DMS79 (cell line): Measurements from ENCODE around the gene BEST4.
"Not testable (repeated sequence)": the region's sequence is repeated elsewhere in the genome, so short reads cannot be mapped to it uniquely, and the experiment has no call there.

Experiments used
- DNase-seq: peaks from one replicate; lab custom pipeline; 2025; lab: John Stamatoyannopoulos, UW

Gene BEST4

DNA sequence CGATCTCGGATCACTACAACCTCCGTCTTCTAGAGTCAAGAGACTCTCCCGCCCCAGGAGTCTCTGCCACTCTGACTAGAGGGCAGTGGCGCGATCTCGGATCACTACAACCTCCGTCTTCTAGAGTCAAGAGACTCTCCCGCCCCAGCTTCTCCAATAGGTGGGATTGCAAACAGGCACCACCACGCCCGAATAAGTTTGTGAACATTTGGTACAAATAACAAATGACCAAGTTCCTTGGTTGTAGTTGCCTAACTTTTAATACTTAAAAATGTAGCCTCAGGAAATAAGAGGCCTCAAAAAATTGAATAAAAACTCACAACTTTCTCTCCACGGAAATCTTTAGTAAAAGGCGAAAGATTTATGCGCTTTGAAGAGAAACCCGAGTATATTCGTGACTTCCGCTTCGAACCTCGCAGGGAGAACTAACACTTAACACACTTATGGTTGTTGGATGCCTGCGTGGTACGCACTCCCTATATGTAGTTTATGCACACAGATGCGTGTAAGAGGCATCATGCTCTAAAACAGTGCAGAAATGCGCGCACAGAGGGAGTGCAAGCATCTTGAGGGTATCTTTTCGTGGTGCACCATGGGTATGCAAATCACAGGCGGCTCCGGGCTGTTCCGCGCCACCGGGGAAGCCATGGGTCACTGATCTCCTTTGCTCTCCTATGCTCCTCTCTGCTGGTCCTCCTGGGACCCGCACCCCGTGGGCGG, 31.8 kb upstream of the BEST4 start:
- DNase-seq: no peak

DNA sequence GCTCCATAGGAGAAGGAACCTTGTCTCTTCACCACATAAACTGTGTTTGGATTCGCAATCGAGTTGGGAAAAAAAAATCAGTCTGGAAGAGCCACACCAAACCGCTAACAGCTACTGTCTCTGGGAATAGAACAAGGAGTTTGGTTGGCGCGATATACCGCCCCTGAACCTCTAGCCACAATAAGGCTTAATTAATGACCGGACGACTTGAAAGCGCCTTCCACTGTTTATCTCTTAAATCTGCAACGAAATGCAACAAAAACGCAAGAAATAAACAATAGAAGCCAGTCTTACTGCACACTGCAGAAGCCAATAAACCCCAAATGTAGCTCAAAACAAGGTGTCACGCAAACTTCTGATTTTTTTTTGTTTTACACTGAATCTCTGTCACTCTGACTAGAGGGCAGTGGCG, 31.2 kb upstream of the BEST4 start:
- DNase-seq: no peak

DNA sequence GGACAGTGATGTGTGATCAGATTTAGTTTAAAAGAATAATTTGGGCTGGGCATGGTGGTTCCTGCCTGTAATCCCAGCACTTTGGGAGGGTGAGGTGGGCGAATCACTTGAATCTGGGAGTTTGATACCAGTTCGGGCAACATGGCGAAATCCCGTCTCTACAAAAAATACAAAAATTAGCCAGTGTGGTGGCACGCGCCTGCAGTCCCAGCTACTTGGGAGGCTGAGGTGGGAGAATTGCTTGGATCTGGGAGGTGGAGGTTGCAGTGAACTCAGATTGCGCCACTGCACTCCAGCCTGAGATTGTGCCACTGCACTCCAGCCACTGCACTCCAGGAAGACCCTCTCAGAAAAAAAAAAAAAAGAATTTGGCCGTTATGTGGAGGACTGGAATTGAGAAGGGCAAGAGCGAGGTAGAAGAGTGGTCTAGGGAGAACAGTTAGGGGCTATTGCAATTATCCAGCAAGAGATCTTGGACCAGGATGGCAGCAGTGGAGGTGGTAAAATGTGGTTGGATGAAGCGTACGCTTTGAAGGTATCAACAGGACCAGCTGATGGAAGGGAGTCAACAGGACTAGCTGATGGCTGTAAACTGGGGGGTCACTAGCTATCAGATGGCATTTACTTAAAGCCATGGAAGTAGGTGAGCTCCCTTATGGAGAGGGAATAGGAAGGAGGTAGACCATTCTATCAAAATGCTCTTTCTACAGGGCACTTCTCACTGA, 30.0 kb upstream of the BEST4 start:
- DNase-seq: no peak

DNA sequence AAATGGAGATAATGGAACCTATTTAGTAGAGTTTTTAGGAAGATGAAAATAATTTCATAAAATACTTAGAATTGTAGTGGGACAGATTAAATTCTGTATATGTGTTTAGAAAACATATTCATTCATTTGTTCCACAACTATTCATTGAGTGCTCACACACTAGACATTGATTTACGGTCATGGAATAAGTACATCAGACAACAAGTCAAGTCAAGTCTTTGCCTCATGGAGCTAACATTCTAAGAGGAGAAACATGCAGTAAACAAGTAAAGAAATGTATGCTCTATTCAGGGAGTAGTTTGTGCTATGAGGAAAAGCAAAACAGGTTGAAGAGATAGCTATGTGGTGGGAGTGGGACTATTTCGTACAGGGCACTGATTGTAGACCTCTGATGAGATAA, 29.3 kb upstream of the BEST4 start:
- no peak for DNase-seq

DNA sequence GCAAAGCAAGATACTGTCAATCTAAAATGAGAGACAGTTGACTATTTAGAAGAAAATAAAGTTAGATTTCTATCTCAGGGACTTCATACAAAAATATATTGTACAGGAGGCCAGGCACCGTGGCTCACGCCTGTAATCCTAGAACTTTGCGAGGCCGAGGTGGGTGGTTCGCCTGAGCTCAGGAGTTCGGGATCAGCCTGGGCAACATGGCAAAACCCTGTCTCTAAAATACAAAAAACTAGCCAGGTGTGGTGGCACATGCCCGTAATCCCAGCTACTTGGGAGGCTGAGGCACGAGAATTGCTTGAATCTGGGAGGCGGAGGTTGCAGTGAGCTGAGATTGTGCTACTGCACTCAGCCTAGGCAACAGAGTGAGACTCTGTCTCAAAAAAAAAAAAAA, 28.0 kb upstream of the BEST4 start:
- DNase-seq: not testable (repeated sequence)

DNA sequence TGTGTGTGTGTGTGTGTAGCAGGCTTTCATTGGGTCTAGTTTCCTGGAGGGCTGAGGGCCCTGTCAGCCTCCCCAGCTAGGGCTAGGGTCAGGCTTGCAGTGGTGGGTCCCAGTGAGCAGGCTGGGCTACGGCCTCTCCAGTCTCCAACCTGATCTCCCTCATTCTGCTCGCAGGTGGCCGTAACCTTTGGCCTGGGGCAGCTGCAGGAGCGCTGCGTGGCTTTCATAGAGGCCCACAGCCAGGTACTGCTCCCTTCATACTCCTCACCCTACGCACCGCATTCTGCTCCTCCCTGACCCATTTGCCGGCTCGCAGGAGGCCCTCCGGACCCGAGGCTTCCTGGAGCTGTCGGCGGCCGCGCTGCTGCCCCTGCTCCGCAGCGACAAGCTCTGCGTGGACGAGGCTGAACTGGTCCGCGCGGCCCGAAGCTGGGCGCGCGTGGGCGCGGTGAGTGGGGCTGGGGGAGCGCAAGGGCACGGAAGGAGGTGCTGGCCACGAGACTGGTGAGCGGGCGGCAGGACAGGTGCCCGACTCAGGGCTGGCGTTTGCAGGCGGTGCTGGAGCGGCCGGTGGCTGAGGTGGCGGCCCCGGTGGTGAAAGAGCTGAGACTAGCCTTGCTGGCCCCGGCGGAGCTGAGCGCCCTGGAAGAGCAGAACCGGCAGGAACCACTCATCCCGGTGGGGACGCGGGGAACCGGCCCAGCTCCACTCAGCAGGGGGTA, 25.0 kb upstream of the BEST4 start:
- DNase-seq: no peak

DNA sequence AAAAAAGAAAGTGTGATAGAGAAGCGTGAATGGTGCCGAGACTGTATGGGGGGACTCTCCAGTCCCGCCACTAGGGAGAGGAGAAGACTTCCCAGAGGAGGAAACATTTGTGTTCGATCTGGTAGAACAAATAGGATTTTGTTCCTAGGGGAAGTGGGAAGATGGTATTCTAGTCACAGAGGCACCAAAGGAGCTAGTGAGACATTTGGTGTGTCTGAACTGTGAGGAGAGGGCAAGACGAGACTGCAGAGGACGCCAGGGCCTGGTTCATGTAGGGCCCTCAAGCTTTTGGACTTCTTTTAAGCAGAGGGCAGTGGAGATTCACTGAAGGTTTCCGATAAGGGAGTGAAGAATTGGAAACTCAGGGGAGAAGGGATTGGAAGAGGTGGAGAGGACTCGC, 23.3 kb upstream of the BEST4 start:
- DNase-seq: no peak

DNA sequence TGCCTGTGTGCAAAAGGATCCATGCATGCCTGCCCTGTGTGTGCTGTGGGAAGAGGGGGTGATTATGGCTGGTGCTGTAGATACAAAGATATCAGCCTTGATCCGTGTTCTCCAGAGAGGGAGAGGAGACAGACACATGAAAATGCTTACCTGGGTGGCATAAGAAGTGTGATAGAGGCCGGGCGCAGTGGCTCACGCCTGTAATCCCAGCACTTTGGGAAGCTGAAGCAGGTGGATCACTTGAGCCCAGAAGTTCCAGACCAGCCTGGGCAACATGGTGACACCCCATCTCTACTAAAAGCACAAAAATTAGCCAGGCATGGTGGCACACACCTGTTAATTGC, 22.8 kb upstream of the BEST4 start:
- DNase-seq: not testable (repeated sequence)

DNA sequence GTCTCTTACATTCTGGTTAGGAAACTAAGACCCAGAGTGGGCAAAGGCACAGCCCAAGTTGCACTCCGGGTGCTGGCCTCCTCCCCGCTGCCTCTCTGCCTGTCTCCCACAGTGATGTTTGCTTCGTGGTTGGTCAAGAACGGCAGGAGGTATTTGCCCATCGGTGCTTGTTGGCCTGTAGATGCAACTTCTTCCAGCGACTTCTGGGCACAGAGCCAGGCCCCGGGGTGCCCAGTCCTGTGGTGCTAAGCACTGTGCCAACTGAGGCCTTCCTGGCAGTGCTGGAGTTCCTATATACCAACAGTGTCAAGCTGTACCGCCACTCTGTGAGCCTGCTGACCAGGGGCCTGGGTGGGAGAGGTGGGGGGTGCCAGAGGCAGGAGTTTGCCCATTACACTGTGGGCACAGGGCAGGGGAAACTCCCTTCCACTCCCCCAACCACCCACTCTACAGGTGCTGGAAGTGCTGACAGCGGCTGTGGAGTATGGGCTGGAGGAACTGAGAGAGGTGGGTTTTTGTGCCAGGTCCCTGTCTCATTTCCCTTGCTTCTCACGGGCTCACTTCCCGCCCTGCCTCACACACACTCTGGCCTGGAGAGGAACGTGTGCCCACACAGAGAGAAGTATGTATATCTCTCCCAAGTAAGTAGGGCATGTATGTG, 22.3 kb upstream of the BEST4 start:
- DNase-seq: no peak

DNA sequence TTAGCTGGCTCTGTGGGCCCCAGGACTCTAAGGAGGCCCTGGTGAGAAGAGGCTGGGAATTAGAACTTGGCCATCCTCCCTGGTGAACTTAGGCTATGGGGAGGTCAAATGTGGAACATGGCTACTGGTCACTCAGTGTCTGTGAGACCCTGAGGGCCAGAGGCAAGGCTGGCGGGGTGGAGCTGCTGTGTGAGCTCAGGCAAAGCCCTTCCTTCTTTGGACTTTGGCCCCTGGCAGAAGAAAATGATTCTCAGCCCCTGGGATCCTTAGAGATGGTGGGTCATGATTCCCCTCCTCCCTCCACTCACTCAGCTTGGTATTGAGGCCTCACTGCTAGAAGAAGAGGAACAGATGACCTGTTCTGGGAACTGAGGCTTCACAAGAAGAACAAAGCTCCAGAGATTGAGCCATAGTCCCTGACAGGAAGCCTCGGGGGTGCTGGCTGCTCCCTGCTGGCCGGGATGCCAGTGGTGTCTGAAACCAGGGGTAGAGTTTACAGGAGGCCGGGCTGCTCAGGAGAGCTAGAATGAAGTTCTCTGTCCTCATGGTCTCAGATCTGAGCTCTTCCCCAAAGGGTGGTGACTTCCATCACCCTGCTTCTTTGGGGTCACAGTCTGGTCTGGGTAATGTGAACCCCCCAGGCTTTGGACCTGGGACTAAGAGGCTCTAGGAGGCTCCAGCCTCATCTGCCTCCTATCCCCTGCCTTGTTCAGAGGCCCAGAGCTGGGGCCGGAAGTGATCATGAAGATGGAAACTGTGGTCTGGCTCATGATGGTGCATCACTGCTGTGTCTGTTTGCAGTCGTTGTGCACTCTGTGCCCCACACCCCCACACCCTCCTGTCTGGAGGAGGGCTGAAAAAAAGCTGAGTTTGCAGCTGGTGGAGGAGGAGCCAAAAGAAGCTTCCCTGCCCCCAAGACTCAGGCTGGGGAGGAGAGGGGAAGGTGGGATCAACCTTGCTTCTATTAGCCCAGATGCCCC, 21.3 kb upstream of the BEST4 start:
- DNase-seq: no peak

DNA sequence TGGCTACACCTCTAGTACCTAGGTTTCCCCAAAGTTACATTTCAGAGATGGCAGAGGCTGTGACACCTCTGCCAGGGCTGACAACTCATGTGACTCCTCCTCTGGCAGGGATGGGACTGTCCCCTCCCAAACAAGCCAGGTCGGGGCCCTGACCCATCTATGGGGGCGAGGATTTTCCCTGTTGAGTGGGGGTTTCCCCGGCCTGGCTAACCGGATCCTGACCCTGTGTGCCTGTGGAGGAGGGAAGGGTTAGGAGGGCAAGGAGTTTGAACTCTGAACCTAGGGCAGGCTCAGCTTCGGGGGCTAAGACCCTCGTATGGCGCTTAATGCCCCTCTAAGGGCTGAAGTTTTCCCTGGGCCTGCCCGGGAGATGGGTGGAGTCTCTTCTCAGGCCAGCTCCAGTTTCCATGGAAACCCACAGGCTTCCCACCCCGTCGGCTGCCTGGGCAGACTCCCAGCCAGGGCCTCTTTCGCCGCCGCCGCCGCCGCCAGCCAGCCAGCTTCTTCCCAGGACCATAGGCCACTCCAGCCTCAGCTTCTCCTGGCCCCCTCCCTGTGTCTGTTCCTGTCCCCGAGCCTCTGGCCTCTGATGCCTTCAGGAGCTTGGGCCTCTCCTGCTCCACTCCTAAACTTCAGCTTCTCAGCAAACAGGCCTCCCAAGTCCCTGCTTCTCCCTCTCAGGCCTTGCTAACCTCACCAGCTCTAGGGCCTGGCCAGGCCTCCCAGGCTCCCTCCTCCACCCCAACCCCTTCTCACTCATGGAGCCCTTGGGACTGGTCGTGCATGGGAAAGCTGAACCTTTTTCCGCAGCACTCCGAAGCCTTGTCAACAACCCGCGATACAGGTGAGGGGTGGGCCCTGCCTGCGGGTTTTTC, 20.3 kb upstream of the BEST4 start, which contains the start of gene BTBD19:
BTBD19 (plus strand) TSS at position 461 of the 875 bp plus-strand sequence; CDS start at position 759, 298 bp downstream.
- no peak for DNase-seq

DNA sequence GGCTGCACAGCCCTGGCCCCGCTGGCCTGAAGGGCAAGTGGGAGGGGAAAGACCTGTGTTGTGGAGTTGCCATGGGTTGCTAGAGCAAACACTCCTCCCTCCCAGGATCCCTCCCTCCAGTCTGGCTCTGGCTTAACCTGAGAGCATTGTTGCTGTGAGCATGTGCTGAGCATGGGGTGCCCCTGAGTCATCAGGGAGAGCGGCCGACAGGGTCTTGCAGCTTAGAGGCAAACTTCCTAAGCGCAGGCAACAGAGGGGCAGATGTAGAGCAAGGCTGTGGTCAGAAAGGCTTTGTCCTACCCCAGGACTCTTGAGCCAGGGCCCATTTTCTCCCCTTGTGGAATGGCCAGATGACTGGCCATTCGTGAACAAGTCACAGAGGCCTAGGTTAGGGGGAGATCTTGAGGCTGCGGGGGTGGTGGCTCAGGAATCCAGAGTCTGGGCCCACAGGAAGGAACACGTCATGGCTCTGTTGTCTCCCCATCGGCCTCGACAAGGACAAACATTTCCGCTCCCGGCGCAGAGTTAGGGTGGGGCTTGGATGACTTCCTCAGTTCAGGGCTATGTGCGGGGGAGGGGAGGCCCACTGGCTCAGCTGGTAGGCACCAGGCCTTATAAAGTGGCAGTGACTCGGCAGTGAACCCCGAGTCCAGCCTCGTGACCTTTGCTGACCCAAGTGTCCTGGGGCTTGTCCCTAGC, 19.5 kb upstream of the BEST4 start:
- DNase-seq: no peak

DNA sequence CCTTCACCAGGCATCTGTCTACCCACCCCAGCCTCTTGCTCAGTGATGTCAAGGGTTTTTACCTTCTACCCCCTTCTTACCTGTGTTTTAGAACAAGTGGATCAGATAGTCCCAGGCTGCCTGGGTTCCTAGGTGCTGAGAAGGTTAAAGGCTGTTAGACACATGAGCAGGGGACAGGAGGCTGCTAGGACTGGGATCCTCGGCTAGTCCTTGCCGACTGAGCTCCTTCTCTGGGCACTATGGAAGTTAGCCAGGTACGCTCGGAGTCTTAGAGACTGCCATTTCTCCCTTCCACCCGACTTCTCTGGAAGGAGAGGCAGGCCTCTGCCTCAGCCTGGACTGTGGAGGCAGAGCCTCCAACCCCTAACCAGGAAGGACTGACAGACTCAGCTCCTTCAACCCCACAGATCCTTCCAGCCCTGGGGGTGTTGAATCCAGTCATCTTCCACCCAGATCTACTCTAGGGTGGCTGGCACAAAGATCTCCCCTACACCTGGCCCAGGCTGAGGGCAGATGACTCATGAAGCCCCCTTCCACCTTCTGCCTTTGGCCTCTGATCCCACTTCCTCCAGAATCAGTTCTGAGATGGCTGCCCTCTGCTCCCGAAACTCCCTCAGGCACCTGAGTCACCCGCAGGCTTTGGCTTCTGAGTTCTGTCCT, 18.9 kb upstream of the BEST4 start, which contains the start of gene DYNLT4:
DYNLT4 (minus strand) TSS at position 648 of the 660 bp plus-strand sequence. CDS start 683 bp downstream, outside the sequence.
- no peak for DNase-seq

DNA sequence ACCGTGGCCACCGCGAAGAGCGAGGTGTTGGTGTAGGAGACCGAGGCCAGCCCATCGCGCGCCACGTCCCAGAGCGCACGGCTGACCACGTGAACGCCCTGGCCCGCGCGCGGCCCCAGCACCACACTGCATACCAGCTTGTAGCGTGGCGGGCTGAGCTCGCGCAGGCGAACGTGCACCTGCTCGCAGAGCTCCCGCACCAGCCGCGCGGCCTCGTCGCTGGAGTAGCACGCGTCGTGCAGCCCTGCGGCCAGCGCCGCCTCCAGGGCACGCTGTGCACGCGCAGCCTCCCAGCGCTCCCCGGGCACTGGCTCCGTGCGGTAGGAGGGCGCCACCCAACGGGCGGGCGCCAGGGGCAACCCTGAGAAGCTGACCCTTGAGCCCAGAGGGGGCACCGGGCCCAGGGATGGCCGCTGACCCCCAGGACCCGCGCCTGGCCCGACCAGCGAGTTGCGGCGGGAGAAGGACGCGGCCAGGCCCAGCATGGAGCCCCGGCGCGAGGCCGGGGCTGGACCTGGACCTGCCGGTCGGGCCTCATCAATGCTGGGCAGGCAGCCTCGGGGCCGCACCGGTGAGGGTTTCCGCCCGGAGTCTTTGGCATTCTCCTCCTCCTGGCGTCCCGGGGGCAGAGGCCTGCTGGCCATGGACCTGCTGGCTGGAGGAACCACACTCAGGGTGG, 18.2 kb upstream of the BEST4 start:
- no peak for DNase-seq

DNA sequence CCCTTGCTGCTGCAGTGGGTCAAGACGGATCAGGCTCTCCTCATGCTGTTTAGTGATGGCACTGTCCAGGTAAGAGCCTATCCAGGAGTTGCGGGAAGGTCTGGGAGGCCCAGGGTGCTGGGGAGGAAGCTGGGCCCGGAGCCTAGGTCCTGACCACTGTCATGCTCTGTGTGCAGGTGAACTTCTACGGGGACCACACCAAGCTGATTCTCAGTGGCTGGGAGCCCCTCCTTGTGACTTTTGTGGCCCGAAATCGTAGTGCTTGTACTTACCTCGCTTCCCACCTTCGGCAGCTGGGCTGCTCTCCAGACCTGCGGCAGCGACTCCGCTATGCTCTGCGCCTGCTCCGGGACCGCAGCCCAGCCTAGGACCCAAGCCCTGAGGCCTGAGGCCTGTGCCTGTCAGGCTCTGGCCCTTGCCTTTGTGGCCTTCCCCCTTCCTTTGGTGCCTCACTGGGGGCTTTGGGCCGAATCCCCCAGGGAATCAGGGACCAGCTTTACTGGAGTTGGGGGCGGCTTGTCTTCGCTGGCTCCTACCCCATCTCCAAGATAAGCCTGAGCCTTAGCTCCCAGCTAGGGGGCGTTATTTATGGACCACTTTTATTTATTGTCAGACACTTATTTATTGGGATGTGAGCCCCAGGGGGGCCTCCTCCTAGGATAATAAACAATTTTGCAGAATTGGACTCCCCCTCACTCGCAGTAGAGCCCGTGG, 17.5 kb upstream of the BEST4 start:
- DNase-seq: no peak

DNA sequence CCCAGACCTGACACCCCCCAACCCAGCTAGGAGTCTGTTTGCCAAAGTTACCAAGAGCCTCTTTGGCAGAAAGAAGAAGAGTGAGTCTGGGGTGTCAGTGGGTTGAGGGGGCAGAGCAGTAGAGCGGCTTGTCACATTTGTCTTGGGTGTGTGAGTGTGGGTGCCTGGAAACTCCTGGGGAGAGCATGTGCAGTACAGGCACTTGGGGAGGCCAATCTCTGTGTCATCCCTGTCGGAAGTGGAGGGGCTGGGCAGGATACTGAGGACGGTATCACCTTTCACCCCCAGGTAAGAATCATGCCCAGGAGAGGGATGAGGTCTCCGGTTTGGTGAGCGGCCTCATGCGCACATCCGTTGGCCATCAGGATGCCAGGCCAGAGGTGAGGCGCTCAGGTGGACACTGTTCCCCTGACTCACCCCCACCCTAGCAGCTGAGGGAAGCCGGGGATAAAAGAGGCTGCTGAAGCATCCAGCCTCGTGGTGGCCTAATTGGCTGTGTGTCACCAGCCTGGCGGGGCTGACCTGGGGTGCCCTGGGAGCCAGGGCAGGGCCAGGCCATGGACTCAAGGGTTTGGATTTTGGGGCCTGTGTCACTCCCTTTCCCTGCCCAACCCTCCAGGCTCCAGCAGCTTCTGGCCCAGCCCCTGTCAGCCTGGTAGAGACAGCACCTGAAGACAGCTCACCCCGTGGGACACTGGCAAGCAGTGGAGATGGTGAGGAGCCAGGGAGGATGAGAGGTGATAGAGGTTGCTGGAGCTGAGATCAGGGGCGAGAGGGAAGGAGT, 15.5 kb upstream of the BEST4 start:
- no peak for DNase-seq

DNA sequence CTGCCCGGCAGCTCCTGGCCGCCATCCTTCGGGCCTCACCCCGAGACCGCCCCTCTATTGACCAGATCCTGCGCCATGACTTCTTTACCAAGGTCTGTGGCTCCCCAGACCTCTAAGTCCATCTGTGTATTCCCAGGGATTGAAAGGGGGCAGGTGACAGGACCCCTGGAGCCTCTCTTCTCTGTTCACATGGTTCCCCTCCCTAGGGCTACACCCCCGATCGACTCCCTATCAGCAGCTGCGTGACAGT, 15.0 kb upstream of the BEST4 start:
- DNase-seq: no peak
